ENCODE measurements around the gene CNOT6. TPM values are rescaled to one million over a fixed set of nuclear protein-coding genes. Genes with fewer than 3 reads are reported as not detected.

Gene CNOT6
- total and polyA plus RNA-seq, 2 donors (not counting 1 experiment from before 2014, with no cell fraction given), result 12.7 to 19.5 TPM

DNA sequence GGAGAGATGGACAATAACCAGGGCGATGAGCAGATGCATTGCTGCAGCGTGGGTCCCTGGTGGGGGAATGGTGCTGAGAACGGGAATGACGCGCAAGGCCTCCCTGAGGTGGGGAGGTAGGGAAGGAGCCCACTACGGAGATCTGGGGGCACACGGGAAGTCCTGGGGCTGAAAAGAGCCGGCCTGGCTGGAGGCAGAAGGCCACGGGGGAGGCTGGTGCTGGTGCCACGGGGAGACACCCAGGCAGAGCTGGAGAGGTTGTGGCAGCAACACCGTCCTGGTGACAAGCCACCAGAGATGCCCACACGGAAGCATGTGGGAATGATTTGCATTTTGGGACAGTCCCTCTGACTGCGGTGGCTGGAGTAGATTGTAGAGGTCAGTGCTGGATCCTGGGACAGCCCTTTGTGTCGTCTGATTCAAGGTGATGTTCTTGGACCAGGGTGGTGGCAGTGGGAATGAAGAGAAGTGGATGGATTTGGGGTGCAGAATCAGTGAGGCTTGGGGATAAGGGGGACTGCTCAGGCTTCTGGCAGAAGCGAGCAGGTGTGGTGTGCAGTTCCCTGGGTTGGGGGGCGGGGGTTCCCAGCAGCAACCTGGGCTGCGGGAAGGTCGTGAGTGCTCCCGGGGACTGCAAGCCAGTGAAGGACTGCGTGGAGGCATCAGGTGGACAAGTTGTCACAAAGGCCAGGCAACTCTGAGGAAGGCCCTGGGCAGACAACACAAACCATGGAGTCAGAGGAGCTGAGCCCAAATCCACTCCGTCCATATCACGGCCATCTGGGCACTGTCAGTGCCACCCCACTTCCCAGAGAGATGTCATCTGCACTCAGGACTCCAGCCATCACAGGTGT is 25.2 kb upstream of the CNOT6 start:
- Histone ChIP-seq H3K9me3 (ENCODE audit: control insufficient read depth, insufficient read depth, low read depth, low read length) (no peaks in the 10 kb centered on the region), H3K4me1 (ENCODE audit: control insufficient read depth, extremely low read depth, insufficient read depth, low read length) (no peaks in the 10 kb centered on the region), H3K27me3 (ENCODE audit: control insufficient read depth, insufficient read depth, low read length) (peaks cover 2% of the 10 kb centered on the region), H3K9ac (ENCODE audit: insufficient read depth, low read length) (no peak overlapping the region), H4K20me1 (ENCODE audit: control insufficient read depth, extremely low read depth, insufficient read depth, low read length) (no peaks in the 10 kb centered on the region), H3K36me3 (ENCODE audit: control insufficient read depth, insufficient read depth, low read length) (no peaks in the 10 kb centered on the region), H3K27ac (ENCODE audit: insufficient read depth, low read length) (no peak overlapping the region), H3K4me2 (ENCODE audit: extremely low read depth, insufficient read depth, low read length) (no peak overlapping the region), H2AFZ (ENCODE audit: low read length) (no peak overlapping the region), H3K4me3 (replicated peaks in 1 of 4; ENCODE audit: control extremely low read depth in 1 of 4, insufficient read depth in 1 of 4, low read depth in 3 of 4, low read length in 4 of 4) (no peak overlapping the region), H3K79me2 (ENCODE audit: control insufficient read depth, insufficient read depth, low read length) (no peaks in the 10 kb centered on the region)
- TF ChIP-seq, protein P1, sequence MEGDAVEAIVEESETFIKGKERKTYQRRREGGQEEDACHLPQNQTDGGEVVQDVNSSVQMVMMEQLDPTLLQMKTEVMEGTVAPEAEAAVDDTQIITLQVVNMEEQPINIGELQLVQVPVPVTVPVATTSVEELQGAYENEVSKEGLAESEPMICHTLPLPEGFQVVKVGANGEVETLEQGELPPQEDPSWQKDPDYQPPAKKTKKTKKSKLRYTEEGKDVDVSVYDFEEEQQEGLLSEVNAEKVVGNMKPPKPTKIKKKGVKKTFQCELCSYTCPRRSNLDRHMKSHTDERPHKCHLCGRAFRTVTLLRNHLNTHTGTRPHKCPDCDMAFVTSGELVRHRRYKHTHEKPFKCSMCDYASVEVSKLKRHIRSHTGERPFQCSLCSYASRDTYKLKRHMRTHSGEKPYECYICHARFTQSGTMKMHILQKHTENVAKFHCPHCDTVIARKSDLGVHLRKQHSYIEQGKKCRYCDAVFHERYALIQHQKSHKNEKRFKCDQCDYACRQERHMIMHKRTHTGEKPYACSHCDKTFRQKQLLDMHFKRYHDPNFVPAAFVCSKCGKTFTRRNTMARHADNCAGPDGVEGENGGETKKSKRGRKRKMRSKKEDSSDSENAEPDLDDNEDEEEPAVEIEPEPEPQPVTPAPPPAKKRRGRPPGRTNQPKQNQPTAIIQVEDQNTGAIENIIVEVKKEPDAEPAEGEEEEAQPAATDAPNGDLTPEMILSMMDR (conservative IDR thresholded peaks at IDR 0.05 in 1 of 2, IDR thresholded peaks at IDR 0.05 in 1 of 2; ENCODE audit: low read depth in 1 of 2, low read length in 2 of 2), result no peak
- TF ChIP-seq EZH2 (IDR thresholded peaks at IDR 0.05; ENCODE audit: low read length, missing control alignments), result no peak
- no peak for DNase-seq (ENCODE audit: low read depth in 2 of 2)

DNA sequence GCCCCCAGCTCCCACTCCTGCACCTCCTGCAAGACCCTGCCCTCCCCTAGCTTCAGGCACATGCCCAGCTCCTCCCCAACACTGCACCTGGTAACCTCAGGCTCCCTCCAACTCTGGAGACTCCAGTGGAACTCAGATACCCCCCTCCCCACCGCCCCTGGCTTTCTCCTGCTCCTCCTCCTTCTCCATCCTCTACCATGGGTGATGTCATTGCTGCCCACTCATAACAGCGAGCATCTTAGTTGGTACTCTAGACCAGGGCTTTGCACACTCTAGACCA is 24.7 kb upstream of the CNOT6 start:
- Histone ChIP-seq H2AFZ (ENCODE audit: low read length) (no peak overlapping the region), H3K4me2 (ENCODE audit: extremely low read depth, insufficient read depth, low read length) (no peak overlapping the region), H3K79me2 (ENCODE audit: control insufficient read depth, insufficient read depth, low read length) (no peaks in the 10 kb centered on the region), H3K9me3 (ENCODE audit: control insufficient read depth, insufficient read depth, low read depth, low read length) (no peaks in the 10 kb centered on the region), H3K4me1 (ENCODE audit: control insufficient read depth, extremely low read depth, insufficient read depth, low read length) (no peaks in the 10 kb centered on the region), H3K9ac (ENCODE audit: insufficient read depth, low read length) (no peak overlapping the region), H3K4me3 (replicated peaks in 1 of 4; ENCODE audit: control extremely low read depth in 1 of 4, insufficient read depth in 1 of 4, low read depth in 3 of 4, low read length in 4 of 4) (no peak overlapping the region), H3K27me3 (ENCODE audit: control insufficient read depth, insufficient read depth, low read length) (peaks cover 2% of the 10 kb centered on the region), H3K27ac (ENCODE audit: insufficient read depth, low read length) (no peak overlapping the region), H3K36me3 (ENCODE audit: control insufficient read depth, insufficient read depth, low read length) (no peaks in the 10 kb centered on the region), H4K20me1 (ENCODE audit: control insufficient read depth, extremely low read depth, insufficient read depth, low read length) (no peaks in the 10 kb centered on the region)
- no peak for TF ChIP-seq EZH2 (IDR thresholded peaks at IDR 0.05; ENCODE audit: low read length, missing control alignments)
- TF ChIP-seq, protein P1 (conservative IDR thresholded peaks at IDR 0.05 in 1 of 2, IDR thresholded peaks at IDR 0.05 in 1 of 2; ENCODE audit: low read depth in 1 of 2, low read length in 2 of 2), result no peak
- DNase-seq (ENCODE audit: low read depth in 2 of 2), result no peak

DNA sequence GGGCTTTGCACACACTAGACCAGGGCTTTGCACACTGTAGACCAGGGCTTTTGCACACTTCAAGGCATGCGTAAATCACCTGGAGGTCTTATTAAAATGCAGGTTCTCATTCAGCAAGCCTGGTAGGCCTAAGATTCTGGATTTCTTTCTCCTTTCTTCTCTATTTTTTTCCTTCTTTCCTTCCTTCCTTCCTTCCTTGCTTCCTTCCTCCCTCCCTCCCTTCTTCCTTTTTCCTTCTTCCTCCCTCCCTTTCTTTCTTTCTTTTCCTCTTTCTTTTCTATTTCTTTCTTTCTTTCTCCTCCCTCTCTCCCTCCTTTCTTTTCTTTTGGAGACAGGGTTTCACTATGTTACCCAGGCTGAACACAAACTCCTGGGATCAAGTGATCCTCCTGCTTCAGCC is 24.3 kb upstream of the CNOT6 start:
- Histone ChIP-seq H2AFZ (ENCODE audit: low read length) (no peak overlapping the region), H3K4me1 (ENCODE audit: control insufficient read depth, extremely low read depth, insufficient read depth, low read length) (no peaks in the 10 kb centered on the region), H4K20me1 (ENCODE audit: control insufficient read depth, extremely low read depth, insufficient read depth, low read length) (no peaks in the 10 kb centered on the region), H3K9ac (ENCODE audit: insufficient read depth, low read length) (no peak overlapping the region), H3K9me3 (ENCODE audit: control insufficient read depth, insufficient read depth, low read depth, low read length) (no peaks in the 10 kb centered on the region), H3K79me2 (ENCODE audit: control insufficient read depth, insufficient read depth, low read length) (no peaks in the 10 kb centered on the region), H3K27me3 (ENCODE audit: control insufficient read depth, insufficient read depth, low read length) (peaks cover 2% of the 10 kb centered on the region), H3K36me3 (ENCODE audit: control insufficient read depth, insufficient read depth, low read length) (no peaks in the 10 kb centered on the region), H3K4me3 (replicated peaks in 1 of 4; ENCODE audit: control extremely low read depth in 1 of 4, insufficient read depth in 1 of 4, low read depth in 3 of 4, low read length in 4 of 4) (no peak overlapping the region), H3K27ac (ENCODE audit: insufficient read depth, low read length) (no peak overlapping the region), H3K4me2 (ENCODE audit: extremely low read depth, insufficient read depth, low read length) (no peak overlapping the region)
- no peak for TF ChIP-seq EZH2 (IDR thresholded peaks at IDR 0.05; ENCODE audit: low read length, missing control alignments)
- TF ChIP-seq, protein P1 (conservative IDR thresholded peaks at IDR 0.05 in 1 of 2, IDR thresholded peaks at IDR 0.05 in 1 of 2; ENCODE audit: low read depth in 1 of 2, low read length in 2 of 2), result no peak
- DNase-seq (ENCODE audit: low read depth in 2 of 2), result no peak

Measured in fibroblast of lung (primary cell).